ENCODE data around the gene LRRC52. TPM values are rescaled to one million over a fixed set of nuclear protein-coding genes. Genes with fewer than 3 reads are reported as not detected.

The LRRC52 gene
- total and polyA plus RNA-seq, 2 of the 8 experiments (the other 6 are each of a cell fraction or from before 2014, with no cell fraction given) = 0.05 TPM; not detected in 1

DNA sequence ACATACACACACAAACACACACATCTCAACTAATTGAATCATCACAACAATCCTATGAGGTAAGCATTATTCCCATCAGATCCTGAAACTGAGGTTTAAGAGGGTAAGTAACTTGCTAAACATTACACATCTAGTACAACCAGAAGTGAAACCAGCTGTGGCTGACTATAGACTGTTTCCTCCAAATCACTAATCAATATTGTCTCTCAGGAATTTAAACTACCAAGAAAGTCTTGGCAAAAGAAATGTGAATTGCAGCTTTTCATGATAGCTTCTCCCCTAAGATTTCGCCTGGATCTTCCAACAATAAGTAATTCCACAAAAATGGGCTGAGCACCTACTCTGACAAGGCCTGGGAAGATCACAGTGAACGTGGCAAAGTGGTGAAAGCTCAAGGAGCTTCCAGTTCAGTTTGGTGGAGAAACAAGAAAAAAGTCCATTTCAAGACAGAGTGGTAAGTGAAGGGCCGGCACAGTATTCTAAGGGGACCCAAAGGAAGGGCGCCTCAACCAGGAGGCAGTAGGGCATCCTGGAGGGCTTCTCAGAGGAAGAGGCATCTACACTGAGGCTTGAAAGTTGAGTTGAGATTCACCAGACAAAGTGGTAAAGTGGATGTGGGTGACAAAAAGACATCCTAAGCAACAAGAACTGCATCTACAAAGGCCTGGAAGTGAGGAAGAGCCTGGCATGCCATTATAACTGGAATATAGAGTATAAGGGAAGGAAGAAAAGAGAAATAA, 22.1 kb downstream of the LRRC52 start (continued):
- TF ChIP-seq BACH1 (IDR thresholded peaks at IDR 0.05; ENCODE audit: low read length) = no peak
